CD4-positive, alpha-beta T cell treated with Interleukin-6 for 4 hours (primary cell): ENCODE measurements around the gene KRTAP19-1.
"Not testable (repeated sequence)": the region's sequence is repeated elsewhere in the genome, so short reads cannot be mapped to it uniquely, and the experiment has no call there.

ENCODE experiments used
- DNase-seq: peaks from one replicate; pipeline ENCODE4 v3.0.0-alpha.2; 2020; ENCODE audit warnings: mixed read lengths

Gene KRTAP19-1

GRCh38 chr21:30480145-30480544 lies at the start of gene KRTAP19-1:
Gene KRTAP19-1, minus strand, starts transcription at chr21:30480367. Its CDS starts 50 bp downstream, at chr21:30480317.
- no peak for DNase-seq

GRCh38 chr21:30518876-30519275 lies 38.7 kb upstream of the KRTAP19-1 start:
- no peak for DNase-seq

GRCh38 chr21:30515681-30516080 lies 35.5 kb upstream of the KRTAP19-1 start:
- DNase-seq, result no peak

GRCh38 chr21:30505621-30506205 lies 25.5 kb upstream of the KRTAP19-1 start:
- DNase-seq, result not testable (repeated sequence)

- no peak for DNase-seq
These were observed 21.9 kb upstream of the KRTAP19-1 start, which contains the start of gene KRTAP19-5 for GRCh38 chr21:30502041-30502440. Gene KRTAP19-5, minus strand, starts transcription at chr21:30502141. Its CDS starts 51 bp downstream, at chr21:30502090.

- DNase-seq, result no peak
These were observed 16.9 kb upstream of the KRTAP19-1 start, which contains the start of gene KRTAP19-4 for GRCh38 chr21:30497065-30497464. Gene KRTAP19-4, minus strand, starts transcription at chr21:30497165. Its CDS starts 55 bp downstream, at chr21:30497110.

- DNase-seq, result no peak
These were observed 11.8 kb upstream of the KRTAP19-1 start, which contains the start of gene KRTAP19-3 for GRCh38 chr21:30491963-30492428. Gene KRTAP19-3, minus strand, starts transcription at chr21:30492013. Its CDS starts 56 bp downstream, at chr21:30491957.

GRCh38 chr21:30487336-30487735 lies 7.2 kb upstream of the KRTAP19-1 start, which contains the start of gene KRTAP19-2:
Gene KRTAP19-2, minus strand, starts transcription at chr21:30487436. Its CDS starts 88 bp downstream, at chr21:30487348.
- DNase-seq, result no peak

- no peak for DNase-seq
These were observed 6.0 kb upstream of the KRTAP19-1 start for GRCh38 chr21:30486180-30486579.

- no peak for DNase-seq
These were observed 2.0 kb upstream of the KRTAP19-1 start for GRCh38 chr21:30482130-30482529.

GRCh38 chr21:30479259-30479658 lies 908 bp downstream of the KRTAP19-1 start:
- no peak for DNase-seq

DNA sequence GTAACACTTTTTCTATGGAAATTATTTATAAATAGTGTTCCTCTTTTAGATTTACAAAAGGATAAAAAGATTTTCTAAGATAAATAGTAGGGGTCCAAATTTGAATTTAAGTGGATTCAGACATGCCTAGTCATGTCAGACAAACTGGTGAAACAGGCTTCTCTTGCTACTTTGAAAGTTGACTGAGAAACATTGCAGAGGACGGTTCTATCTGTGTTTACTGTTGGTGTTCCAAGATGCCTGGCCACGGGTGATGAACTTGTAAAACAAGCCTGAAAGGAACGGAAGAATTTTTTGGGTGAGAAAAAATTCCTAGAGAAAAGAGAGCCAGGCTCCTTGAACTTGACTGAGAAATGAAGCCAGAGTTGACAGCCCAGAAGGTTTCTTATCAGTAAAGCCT lies 2.2 kb downstream of the KRTAP19-1 start:
- no peak for DNase-seq

DNA sequence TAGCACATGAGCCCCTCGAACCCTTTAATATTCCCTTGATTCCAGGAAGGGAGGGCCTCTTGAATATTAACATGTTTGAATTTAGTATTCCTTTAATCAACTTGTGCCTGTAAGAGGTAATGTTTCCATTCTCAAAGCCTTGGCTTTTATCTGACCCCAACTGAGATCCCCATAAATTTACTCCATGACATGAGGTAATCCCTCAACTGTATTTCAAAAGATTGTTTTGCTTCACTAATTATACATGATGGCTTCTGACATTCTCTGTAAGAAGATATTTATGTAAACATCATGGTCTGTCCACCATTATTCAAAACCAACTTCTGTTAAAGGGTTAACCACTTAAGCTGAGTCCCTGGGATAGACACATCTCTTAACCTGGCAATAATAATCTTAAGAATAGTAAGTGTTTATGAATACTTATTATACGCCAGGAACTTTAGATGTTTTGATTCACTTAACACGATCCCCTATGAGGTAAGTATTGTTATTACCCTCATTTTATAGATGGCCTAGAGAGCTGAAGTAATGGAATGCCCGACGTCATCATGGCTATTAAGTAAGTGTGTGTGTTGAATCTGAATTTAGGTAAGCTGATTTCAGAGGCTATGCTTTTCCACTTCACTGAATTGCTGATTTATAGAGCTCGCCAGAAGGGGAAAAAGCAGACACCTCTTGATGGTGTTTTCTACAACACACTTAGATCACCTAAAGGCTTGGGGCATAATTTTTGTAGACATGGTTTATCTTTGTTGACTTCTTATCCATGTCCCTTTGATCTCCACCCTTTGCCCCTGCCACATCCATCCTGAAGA lies 11.1 kb downstream of the KRTAP19-1 start:
- no peak for DNase-seq

DNA sequence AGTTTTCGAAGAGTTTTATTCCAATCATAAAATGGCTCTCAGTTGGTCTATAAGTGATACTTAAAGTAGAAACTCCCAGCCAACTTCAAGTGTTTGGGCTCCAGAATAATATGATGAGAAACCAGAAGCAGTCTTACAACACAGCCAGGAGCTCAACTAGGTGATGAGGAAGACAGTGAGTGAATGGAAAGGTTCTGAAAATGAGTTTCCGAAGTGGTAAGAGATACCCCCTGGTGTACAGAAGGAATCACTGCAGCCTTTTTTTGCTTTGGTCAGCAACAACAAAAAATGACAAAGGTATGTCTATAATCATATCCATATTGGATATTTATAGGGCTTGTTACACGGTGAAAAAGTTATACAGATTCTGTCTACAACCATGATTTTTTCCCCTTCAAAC lies 16.5 kb downstream of the KRTAP19-1 start:
- no peak for DNase-seq

DNA sequence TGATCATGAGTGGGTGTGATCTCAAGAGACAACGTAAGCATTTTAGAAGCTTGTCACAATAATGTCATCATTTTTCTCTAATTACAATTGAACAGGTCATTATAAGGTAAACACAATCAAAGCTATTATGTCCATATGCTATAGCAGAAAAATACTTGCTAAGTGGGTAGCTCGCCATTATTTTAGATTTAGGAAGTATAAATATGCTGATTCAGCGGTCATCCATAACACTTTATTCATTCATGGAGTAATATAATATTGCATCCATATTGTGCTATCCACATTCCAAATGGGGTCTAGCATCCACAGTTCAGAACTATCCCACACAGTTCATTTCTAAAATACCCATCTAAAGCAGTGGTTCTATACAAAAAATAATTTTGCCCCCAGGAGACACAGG lies 31.7 kb downstream of the KRTAP19-1 start:
- no peak for DNase-seq

GRCh38 chr21:30447056-30447455 lies 33.1 kb downstream of the KRTAP19-1 start:
- no peak for DNase-seq

- DNase-seq, result no peak
These were observed 36.0 kb downstream of the KRTAP19-1 start for GRCh38 chr21:30444204-30444603.

DNA sequence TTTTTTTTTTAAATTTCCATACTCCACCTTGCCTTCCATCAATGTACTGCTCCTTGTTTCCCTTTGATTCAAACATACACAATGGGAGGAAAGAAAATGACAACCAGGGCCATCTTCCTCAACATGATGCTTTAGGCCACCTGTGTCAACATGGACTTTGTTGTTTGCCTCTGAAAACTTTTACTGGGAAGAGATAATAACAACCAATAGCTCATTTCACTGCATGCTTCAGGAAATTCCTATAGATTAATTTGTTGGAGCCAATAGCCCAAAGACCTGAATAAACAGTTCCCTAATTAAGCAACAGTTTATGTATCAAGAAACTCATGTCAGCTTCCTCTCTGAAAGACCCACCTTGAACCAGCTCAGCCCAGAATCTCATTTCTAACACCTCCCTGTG lies 36.9 kb downstream of the KRTAP19-1 start:
- DNase-seq, result no peak

DNA sequence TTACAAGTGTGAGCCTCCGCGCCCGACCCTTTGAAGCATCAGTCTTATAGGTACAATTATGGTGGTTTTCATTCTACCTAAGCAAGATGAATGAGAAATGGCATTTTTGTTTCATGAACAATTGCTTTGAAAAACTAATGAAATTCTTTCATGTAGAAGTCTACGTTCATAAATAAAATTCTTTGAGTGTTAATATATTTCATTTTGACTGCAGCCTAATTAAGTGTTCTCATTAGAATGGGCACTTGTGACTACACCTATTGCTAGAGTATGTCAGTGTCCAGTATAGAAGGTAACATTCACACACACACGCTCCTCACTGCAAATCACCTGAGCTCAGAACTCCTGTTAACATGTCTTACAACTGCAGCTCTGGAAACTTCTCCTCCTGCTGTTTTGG lies 40.2 kb downstream of the KRTAP19-1 start, which contains the start of gene KRTAP15-1:
Gene KRTAP15-1, plus strand, starts transcription at position 301 of the 400 bp plus-strand sequence. Its CDS starts 53 bp downstream, at position 354.
- DNase-seq, result no peak

DNA sequence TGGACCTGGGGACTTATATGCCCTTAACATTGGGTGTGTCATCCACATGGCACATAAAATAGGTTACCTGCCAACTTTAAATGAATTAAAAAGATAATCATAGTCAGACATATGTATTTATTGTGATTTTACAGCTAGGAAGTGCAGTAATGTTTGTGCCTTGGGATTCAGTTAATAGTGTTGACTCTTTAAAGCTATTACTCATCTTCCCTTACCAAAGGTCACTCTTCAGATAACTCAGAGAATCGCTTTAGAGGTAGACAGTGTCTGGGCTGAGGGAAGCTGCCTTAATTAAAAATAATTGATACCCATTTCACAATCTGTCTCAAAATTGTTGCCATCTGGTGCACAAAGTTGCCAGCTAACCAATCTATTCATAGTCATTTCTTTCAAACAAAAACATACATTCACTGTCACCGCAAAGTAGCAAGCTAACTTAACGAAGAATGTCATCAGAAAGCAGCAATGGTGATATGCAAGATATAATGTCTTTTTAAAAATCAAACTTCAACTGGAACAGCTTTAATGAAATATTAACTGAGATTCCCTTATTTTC lies 43.1 kb downstream of the KRTAP19-1 start:
- no peak for DNase-seq

GRCh38 chr21:30434033-30434631 lies 46.0 kb downstream of the KRTAP19-1 start:
- DNase-seq, result no peak

DNA sequence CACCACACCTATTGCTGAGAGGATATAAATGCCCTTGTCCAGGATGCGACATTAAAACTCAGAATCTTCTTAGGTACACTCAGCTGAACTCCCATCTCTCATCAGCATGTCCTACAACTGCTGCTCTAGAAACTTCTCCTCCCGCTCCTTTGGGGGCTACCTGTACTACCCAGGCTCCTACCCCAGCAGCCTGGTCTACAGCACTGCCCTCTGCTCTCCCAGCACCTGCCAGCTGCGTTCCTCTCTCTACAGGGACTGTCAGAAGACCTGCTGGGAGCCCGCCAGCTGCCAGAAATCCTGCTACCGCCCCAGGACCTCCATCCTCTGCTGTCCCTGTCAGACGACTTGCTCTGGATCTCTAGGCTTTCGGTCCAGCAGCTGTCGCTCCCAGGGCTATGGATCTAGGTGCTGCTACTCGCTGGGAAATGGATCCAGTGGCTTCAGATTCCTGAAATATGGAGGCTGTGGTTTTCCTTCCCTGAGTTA lies 50.0 kb downstream of the KRTAP19-1 start, which contains the start of gene KRTAP13-4:
Gene KRTAP13-4, plus strand, starts transcription at position 51 of the 486 bp plus-strand sequence. Its CDS starts 56 bp downstream, at position 107.
- DNase-seq, result no peak
